Measurements from ENCODE around the gene RNF157.
"Not testable (repeated sequence)": the region's sequence is repeated elsewhere in the genome, so short reads cannot be mapped to it uniquely, and the experiment has no call there.

The RNF157 gene

GRCh38 chr17:76254275-76254674 lies 14.0 kb upstream of the RNF157 start:
- no peak for DNase-seq (ENCODE audit: low read depth)

- DNase-seq (ENCODE audit: low read depth) = no peak
Observed at GRCh38 chr17:76253841-76254240, 13.5 kb upstream of the RNF157 start.

- not testable (repeated sequence) for DNase-seq (ENCODE audit: low read depth)
Observed at GRCh38 chr17:76252967-76253766, 12.9 kb upstream of the RNF157 start.

- peak; percentile 100 for DNase-seq (ENCODE audit: low read depth)
Observed at GRCh38 chr17:76252040-76252954, 12.0 kb upstream of the RNF157 start.

- DNase-seq (ENCODE audit: low read depth) = peak; percentile 46
Observed at GRCh38 chr17:76251478-76252039, 11.3 kb upstream of the RNF157 start.

DNA sequence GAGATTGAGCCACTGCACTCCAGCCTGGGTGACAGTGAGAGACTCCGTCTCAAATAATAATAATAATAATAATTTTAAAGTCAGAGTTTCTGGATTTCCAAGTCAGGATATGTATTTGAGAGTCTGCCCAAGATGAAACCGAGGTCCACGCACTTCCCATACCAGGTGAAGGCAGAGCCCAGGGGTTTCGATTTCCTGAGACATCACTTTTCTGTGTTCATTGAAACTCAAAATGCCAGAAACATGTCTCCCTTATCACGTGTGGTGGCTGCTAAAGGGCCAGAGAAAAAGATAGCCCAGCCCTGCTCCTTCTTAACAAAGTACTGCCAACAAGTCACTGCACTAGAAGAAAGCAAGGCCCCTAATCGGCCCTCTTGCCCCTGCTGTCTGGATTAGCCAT lies 9.8 kb upstream of the RNF157 start:
- DNase-seq (ENCODE audit: low read depth) = no peak

DNA sequence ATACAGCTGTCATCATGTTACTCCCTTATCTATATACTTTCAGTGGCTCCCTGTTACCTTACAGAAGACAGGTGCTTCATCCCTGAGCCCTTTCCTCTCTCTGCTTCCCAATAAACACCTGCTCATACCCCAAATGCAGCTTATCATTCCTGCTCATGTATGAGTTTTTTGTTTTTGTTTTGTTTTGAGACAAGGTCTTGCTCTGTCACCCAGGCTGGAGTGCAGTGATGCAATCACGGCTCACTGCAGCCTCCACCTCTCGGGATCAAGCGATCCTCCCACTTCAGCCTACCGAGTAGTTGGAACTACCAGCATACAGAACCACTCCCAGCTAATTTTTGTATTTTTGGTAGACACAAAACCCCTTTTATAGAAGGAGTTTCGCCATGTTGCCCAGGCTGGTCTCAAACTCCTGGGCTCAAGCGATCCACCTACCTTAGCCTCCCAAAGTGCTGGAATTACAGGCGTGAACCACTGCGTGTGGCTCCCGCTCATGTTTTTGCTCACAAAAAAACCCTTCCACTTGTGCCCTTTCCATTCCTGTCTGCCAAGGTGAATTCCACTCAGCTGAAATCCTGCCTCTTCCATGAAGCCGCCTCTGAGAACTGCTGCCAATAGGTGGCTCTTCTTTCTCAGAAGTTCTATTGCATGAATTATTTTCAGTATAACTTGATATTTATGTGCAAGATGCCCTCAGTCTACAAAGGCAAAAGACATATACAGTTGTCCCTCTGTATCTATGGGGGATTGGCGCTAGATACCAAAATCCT lies 7.9 kb upstream of the RNF157 start:
- DNase-seq (ENCODE audit: low read depth) = no peak

DNA sequence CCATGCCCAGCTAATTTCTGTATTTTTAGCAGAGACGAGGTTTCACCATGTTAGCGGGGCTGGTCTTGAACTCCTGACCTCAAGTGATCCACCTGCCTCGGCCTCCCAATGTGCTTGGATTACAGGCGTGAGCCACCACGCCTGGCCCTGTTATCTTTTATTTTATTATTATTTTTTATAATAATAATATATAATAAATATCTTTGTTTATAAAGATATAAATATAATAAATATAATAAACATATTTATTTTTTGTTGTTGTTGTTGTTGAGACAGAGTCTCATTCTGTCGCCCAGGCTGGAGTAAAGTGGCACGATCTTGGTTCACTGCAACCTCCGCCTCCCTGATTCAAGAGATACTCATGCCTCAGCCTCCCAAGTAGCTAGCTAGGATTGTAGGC lies 7.0 kb upstream of the RNF157 start:
- no peak for DNase-seq (ENCODE audit: low read depth)

DNA sequence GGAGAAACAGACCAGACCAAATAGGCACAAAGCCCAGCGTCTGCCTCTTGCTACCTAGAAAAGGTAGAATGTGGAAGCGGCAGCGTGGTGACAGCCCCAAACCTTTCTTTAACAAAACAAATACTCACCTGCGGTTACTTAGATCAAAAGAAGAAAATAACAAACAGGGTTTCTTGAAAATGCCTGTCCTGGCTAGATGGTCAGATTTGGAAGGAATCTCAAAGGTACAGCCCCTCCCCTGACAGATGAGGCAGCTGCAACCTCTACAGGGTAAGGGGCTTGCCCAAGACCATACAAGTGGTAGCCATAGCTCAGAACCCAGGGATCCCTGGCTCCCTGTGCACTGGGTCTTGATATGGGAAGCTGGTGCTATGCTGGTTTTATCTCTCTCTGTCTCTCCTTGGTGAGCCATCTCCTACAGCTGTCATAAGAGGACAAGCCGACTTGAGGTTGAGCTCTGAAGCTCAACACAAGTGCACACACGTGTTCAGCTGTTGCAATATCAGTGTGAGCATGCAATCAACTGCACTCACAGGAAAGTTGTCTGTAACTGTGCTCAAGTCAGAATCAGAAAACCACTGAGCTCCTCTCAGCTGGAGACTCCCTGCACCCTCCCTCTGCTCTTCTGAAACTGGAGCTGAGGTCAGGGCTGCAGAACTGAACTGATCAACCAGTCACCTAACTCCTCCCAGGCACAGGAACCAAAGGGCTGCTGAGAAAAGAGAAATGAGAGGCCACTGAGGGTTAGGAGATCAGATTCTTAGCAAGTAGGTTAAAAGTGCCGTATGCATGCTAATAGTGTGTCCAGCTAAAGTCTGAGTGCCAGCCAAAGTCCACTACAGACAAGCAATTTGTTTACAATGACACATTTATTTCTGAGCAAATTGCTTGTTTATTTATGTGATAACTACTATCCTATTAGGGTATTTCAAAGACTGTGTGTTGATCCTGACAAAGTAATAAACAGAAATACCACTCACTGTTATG lies 6.1 kb upstream of the RNF157 start:
- no peak for DNase-seq (ENCODE audit: low read depth)

DNA sequence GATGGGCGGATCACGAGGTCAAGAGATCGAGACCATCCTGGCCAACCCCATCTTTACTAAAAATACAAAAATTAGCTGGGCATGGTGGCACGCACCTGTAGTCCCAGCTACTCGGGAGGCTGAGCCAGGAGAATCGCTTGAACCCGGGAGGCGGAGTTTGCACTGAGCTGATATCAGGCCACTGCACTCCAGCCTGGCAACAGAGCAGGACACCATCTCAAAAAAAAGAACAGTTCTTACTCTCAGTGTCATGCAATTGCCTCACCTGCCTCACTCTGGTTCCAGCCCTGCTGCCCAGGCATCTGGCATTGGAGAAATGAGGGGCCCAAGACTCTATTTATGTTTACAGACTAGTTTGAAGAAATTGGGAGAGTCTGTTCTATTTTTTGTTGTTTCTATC lies 4.4 kb upstream of the RNF157 start:
- not testable (repeated sequence) for DNase-seq (ENCODE audit: low read depth)

DNA sequence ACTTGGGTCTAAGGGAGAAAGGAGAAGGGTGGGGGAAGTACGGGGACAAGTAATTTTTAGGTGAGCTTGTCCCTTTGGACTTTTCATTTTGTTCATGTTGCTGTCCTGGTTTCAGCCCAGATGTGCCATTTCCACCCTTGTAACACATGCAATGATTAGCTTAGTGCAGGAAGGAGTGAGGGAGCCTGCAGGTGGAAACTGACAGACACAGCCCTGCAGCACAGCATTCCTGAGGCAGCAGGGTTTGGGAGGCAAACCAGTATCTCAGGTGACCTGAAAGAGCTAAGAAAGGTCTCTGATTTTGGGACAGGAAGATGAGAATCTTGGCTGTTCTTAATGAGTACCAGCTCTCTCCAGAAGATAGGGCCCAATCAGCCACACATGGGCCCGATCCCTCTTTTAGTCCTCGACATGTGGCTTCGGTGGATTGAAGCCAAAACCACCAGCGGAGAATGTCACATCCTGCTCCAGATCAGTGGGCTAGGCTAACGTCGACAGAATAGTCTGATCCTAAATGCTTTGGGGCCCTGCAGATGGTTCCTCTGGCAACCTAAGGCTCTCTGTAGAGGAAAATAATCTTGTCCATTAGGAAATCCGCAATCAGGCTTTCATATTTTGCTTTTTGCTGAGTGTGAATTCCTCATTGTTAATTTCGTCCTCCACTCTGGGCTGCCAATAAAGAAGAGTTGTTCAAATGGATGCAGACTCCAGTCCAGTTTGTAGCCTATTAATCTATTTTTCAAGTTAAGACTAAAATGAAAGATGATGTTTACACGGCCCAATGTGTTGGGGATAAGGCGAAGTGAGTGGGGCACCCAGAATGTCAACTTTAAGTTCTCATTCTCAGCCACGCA lies 3.8 kb upstream of the RNF157 start:
- no peak for DNase-seq (ENCODE audit: low read depth)

DNA sequence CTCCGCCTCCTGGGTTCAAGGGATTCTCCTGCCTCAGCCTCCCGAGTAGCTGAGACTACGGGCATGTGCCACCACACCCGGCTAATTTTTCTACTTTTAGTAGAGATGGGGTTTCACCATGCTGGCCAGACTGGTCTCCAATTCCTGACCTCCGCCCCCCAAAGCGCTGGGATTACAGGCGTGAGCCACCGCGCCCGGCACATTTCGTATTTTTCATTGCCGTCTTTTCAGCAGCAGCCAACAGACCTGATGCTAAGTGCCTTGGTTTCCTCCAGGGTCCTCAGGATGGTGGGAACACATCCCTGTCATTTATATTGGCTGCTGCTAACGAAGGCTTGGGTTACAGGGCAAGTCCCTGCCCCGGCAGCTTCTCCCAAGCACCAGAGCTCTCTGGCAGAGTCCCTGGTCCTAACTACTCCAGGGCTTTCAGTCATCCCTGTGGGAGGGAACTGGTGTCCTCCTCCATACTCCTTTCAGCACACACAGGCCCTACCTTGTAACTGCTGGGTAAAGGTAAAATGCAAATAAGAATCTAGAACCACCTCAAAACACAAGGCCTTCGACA lies 1.5 kb upstream of the RNF157 start:
- DNase-seq (ENCODE audit: low read depth) = no peak

DNA sequence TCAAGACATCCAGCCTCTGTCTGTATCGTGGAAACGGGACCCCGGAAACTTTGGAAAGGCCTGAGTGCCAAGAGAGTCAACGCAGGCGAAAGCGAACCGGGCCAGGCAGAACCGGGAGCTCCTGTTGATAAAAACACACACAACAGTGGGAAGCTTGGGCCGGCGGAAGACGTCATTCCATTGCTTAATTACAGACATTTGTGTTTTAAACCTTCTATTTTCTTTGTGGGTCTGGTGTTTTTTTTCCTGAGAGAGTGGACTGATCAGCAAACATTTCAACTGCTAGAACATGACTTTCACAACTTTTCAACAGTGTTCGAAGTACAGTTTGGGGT lies 878 bp upstream of the RNF157 start:
- no peak for DNase-seq (ENCODE audit: low read depth)

- DNase-seq (ENCODE audit: low read depth) = no peak
Observed at GRCh38 chr17:76239538-76240274, 587 bp downstream of the RNF157 start.

- no peak for DNase-seq (ENCODE audit: low read depth)
Observed at GRCh38 chr17:76238847-76239537, 1.3 kb downstream of the RNF157 start.

DNA sequence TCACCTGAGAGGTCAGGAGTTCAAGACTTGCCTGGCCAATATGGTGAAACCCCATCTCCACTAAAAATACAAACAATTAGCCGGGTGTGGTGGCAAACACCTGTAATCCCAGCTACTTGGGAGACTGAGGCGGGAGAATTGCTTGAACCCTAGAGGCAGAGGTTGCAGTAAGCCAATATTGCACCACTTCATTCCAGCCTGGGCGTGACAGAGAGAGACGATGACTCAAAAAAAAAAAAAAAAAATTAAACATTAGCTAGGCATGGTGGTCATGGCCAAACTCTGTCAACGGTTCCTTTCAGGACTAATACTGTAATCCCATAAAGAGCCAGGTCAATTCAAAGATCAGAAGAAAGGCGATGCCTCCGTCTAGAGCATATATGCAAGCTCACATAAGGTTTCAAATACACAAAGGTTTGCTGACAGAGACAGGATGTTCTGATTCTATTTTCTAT lies 2.4 kb downstream of the RNF157 start:
- DNase-seq (ENCODE audit: low read depth) = peak; percentile 38

GRCh38 chr17:76236603-76237002 lies 3.7 kb downstream of the RNF157 start:
- DNase-seq (ENCODE audit: low read depth) = no peak

DNA sequence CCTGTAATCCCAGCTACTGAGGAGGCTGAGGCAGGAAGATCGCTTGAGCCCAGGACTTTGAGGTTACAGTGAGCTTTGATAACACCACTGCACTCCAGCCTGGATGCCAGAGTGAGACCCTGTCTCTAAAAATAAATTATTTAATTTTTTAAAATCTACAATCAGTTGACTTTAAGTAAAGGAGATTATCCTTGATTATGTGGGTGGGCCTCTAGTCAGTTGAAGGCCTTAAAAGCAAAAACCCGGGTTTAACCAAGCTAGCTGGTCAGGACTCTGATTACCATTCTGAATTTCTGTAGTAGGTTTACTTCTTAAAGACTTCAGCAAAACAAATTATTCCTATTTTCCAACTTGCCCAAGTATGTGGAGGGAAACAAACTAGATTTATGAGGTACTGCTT lies 4.4 kb downstream of the RNF157 start:
- DNase-seq (ENCODE audit: low read depth) = no peak

Measured in ELR (cell line).